ENCODE measurements around the gene TRIO. TPM values are rescaled to one million over a fixed set of nuclear protein-coding genes. Genes with fewer than 3 reads are reported as not detected.

Gene TRIO
- total and polyA plus RNA-seq, 2 of the 8 experiments (the other 6 are each of a cell fraction or from before 2014, with no cell fraction given) = 35.1 to 69.1 TPM

DNA sequence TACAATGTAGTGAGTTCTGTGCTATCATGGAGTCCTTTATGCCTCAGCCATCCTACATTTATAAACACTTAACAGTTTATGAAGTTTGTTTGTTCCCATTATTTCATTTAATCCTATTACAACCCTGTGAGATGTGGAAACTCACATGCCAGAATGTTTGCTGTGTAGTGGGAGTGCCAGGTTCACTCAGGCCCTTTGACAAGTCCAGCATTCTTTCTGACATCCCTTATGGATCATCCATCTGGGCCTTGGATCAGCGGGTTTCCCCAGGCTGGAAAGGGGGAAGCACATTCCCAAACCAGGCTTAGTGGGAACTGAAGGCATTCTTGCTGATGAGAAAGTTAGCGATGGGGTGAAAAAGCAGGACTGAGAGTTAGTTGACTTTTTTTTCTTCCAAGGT lies 310.3 kb downstream of the TRIO start (continued):
- TF ChIP-seq, protein P1, sequence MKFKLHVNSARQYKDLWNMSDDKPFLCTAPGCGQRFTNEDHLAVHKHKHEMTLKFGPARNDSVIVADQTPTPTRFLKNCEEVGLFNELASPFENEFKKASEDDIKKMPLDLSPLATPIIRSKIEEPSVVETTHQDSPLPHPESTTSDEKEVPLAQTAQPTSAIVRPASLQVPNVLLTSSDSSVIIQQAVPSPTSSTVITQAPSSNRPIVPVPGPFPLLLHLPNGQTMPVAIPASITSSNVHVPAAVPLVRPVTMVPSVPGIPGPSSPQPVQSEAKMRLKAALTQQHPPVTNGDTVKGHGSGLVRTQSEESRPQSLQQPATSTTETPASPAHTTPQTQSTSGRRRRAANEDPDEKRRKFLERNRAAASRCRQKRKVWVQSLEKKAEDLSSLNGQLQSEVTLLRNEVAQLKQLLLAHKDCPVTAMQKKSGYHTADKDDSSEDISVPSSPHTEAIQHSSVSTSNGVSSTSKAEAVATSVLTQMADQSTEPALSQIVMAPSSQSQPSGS (IDR thresholded peaks at IDR 0.05; ENCODE audit: low read length) = no peak
- TF ChIP-seq, protein P2, sequence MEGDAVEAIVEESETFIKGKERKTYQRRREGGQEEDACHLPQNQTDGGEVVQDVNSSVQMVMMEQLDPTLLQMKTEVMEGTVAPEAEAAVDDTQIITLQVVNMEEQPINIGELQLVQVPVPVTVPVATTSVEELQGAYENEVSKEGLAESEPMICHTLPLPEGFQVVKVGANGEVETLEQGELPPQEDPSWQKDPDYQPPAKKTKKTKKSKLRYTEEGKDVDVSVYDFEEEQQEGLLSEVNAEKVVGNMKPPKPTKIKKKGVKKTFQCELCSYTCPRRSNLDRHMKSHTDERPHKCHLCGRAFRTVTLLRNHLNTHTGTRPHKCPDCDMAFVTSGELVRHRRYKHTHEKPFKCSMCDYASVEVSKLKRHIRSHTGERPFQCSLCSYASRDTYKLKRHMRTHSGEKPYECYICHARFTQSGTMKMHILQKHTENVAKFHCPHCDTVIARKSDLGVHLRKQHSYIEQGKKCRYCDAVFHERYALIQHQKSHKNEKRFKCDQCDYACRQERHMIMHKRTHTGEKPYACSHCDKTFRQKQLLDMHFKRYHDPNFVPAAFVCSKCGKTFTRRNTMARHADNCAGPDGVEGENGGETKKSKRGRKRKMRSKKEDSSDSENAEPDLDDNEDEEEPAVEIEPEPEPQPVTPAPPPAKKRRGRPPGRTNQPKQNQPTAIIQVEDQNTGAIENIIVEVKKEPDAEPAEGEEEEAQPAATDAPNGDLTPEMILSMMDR (IDR thresholded peaks at IDR 0.05; ENCODE audit: control extremely low read depth in 1 of 3, insufficient read depth in 1 of 3, low read depth in 1 of 3, low read length in 3 of 3) = no peak
- TF ChIP-seq ASH2L (IDR thresholded peaks at IDR 0.05; ENCODE audit: low read length) (no peak), GABPA (IDR thresholded peaks at IDR 0.05; ENCODE audit: borderline replicate concordance, insufficient read depth, low read length) (no peak), SUZ12 (IDR thresholded peaks at IDR 0.05; ENCODE audit: low read length) (no peak), SIN3A (conservative IDR thresholded peaks at IDR 0.05 in 1 of 2, IDR thresholded peaks at IDR 0.05 in 1 of 2; ENCODE audit: low read depth in 1 of 2, low read length in 2 of 2) (no peak), EP300 (IDR thresholded peaks at IDR 0.05; ENCODE audit: borderline replicate concordance in 1 of 2, low read depth in 2 of 2, low read length in 2 of 2) (no peak)
